ENCODE measurements around the gene DOCK1.

DOCK1 gene

DNA sequence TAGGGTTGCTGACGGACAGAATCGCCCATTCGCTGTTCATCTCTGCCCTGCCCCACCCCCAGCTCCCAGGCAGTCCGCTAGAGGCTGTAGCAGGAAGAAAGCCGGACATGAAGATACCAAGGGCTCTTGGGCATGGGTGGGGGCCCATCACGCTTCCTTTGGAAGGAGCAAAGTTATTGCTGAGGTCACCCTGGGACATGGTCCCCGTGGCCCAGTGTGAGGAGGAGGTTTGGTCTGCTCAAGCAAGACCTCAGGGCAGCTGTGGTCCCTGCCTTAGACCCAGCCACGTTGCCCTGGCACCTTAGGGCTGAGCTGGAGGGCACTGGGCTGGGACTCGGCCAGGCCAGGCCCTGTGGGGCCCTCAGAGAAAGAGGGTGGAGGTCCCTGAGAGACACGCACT is 511.8 kb downstream of the DOCK1 start:
- H3K36me3 ChIP-seq (ENCODE audit: insufficient read depth, low read length) = no peaks in the 10 kb centered on the region
- no peak overlapping the region for H3K4me3 ChIP-seq (ENCODE audit: low read length, poor library complexity, severe bottlenecking)
- no peaks in the 10 kb centered on the region for H3K4me1 ChIP-seq (ENCODE audit: insufficient read depth, low read length, poor library complexity, severe bottlenecking)
- H3K4me2 ChIP-seq (ENCODE audit: low read depth, low read length, poor library complexity, severe bottlenecking) = no peak overlapping the region
- H2AFZ ChIP-seq (ENCODE audit: low read length) = no peak overlapping the region
- H4K20me1 ChIP-seq (ENCODE audit: insufficient read depth, low read length, poor library complexity, severe bottlenecking) = no peaks in the 10 kb centered on the region
- H3K9me2 ChIP-seq (replicated peaks; ENCODE audit: low read depth, low read length) = no peaks in the 10 kb centered on the region
- no peaks in the 10 kb centered on the region for H3K27me3 ChIP-seq (ENCODE audit: insufficient read depth, low read length, poor library complexity, severe bottlenecking)
- no peaks in the 10 kb centered on the region for H3K79me2 ChIP-seq (ENCODE audit: insufficient read depth, low read length)
- no peak overlapping the region for H3K9ac ChIP-seq (ENCODE audit: low read depth, low read length, poor library complexity, severe bottlenecking)
- TF ChIP-seq EZH2phosphoT487 (IDR thresholded peaks at IDR 0.05; ENCODE audit: borderline replicate concordance) = no peak
- TF ChIP-seq, protein P1, sequence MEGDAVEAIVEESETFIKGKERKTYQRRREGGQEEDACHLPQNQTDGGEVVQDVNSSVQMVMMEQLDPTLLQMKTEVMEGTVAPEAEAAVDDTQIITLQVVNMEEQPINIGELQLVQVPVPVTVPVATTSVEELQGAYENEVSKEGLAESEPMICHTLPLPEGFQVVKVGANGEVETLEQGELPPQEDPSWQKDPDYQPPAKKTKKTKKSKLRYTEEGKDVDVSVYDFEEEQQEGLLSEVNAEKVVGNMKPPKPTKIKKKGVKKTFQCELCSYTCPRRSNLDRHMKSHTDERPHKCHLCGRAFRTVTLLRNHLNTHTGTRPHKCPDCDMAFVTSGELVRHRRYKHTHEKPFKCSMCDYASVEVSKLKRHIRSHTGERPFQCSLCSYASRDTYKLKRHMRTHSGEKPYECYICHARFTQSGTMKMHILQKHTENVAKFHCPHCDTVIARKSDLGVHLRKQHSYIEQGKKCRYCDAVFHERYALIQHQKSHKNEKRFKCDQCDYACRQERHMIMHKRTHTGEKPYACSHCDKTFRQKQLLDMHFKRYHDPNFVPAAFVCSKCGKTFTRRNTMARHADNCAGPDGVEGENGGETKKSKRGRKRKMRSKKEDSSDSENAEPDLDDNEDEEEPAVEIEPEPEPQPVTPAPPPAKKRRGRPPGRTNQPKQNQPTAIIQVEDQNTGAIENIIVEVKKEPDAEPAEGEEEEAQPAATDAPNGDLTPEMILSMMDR (conservative IDR thresholded peaks at IDR 0.05; ENCODE audit: low read length) = no peak
- H3F3A ChIP-seq (ENCODE audit: low read depth) = no peaks in the 10 kb centered on the region
- H3K9me3 ChIP-seq (ENCODE audit: insufficient read depth, low read depth, low read length) = peaks cover 6% of the 10 kb centered on the region; the same call in 1 of the 2 replicates

DNA sequence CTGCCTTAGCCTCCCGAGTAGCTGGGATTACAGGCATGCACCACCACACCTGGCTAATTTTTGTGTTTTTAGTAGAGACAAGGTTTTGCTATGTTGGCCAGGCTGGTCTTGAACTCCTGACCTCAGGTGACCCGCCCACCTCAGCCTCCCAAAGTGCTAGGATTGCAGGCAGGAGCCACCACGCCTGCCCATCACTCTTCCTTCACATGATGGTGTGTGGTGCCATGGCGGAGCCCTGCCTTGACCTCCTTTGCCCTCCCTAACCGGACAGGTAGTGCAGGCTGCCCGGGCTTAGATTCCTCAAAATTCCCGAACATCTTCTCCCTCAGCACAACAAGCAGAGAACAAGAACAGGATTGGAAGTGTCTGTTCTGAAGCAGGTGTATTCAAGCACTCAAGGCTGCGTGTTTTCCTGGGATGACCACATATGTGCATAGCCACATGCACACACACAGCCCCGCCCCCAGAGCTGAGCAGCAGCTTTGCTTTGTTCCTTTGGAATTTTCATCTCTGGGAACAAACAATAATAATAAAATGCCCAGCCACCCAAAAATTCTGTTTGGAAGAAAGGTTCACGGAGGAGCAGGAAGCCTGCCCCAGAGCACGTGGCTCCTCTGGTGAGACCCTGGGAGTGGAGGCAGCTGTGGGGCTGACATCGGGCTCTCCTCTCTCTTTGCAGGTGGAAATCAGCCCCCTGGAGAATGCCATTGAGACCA is 512.6 kb downstream of the DOCK1 start:
- Histone ChIP-seq H3F3A (ENCODE audit: low read depth) (no peaks in the 10 kb centered on the region), H3K36me3 (ENCODE audit: insufficient read depth, low read length) (no peaks in the 10 kb centered on the region), H3K9me3 (ENCODE audit: insufficient read depth, low read depth, low read length) (peaks cover 6% of the 10 kb centered on the region; the same call in 1 of the 2 replicates), H3K4me2 (ENCODE audit: low read depth, low read length, poor library complexity, severe bottlenecking) (no peak overlapping the region), H3K4me3 (ENCODE audit: low read length, poor library complexity, severe bottlenecking) (no peak overlapping the region), H3K9ac (ENCODE audit: low read depth, low read length, poor library complexity, severe bottlenecking) (no peak overlapping the region), H3K9me2 (replicated peaks; ENCODE audit: low read depth, low read length) (no peaks in the 10 kb centered on the region), H3K79me2 (ENCODE audit: insufficient read depth, low read length) (no peaks in the 10 kb centered on the region), H3K27me3 (ENCODE audit: insufficient read depth, low read length, poor library complexity, severe bottlenecking) (no peaks in the 10 kb centered on the region), H2AFZ (ENCODE audit: low read length) (no peak overlapping the region), H4K20me1 (ENCODE audit: insufficient read depth, low read length, poor library complexity, severe bottlenecking) (no peaks in the 10 kb centered on the region), H3K4me1 (ENCODE audit: insufficient read depth, low read length, poor library complexity, severe bottlenecking) (no peaks in the 10 kb centered on the region)
- TF ChIP-seq, protein P1 (conservative IDR thresholded peaks at IDR 0.05; ENCODE audit: low read length) = no peak
- TF ChIP-seq EZH2phosphoT487 (IDR thresholded peaks at IDR 0.05; ENCODE audit: borderline replicate concordance) = no peak

DNA sequence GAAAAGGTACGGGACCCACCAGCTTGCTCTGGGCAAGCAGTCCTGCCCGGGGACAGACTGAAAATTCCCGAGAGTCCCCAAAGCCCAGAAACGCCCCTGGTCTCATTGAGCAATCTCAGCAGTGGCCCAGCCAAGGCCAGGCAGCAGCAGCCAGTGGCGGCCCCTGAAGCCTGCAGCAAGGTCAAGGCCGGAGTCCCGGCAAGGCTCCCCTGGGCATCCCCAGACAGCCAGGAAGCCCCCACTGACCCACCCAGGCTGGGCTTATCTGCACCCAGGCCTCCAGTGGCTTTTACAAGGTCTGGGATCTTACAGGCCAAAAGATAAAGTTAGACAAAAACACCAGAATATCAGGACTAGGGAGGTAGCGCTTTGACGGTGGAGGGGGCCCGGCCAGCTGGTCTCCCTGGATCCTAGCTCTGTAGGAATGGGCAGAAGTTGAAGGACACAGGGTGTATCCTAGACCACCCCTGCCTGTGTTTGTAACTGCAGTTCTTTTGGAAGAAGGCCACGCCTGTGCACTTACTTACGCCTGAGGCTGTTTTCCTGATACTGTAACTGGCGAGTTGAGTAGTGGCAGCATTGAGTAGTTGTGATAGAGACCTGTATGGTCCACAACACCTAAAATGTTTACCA is 513.4 kb downstream of the DOCK1 start:
- no peak overlapping the region for H3K9ac ChIP-seq (ENCODE audit: low read depth, low read length, poor library complexity, severe bottlenecking)
- H3K9me3 ChIP-seq (ENCODE audit: insufficient read depth, low read depth, low read length) = peaks cover 6% of the 10 kb centered on the region; the same call in 1 of the 2 replicates
- H3K9me2 ChIP-seq (replicated peaks; ENCODE audit: low read depth, low read length) = no peaks in the 10 kb centered on the region
- TF ChIP-seq EZH2phosphoT487 (IDR thresholded peaks at IDR 0.05; ENCODE audit: borderline replicate concordance) = no peak
- TF ChIP-seq, protein P1 (conservative IDR thresholded peaks at IDR 0.05; ENCODE audit: low read length) = no peak
- no peaks in the 10 kb centered on the region for H3K79me2 ChIP-seq (ENCODE audit: insufficient read depth, low read length)
- H3K4me2 ChIP-seq (ENCODE audit: low read depth, low read length, poor library complexity, severe bottlenecking) = no peak overlapping the region
- H3K4me1 ChIP-seq (ENCODE audit: insufficient read depth, low read length, poor library complexity, severe bottlenecking) = no peaks in the 10 kb centered on the region
- H4K20me1 ChIP-seq (ENCODE audit: insufficient read depth, low read length, poor library complexity, severe bottlenecking) = no peaks in the 10 kb centered on the region
- H3F3A ChIP-seq (ENCODE audit: low read depth) = no peaks in the 10 kb centered on the region
- H3K36me3 ChIP-seq (ENCODE audit: insufficient read depth, low read length) = no peaks in the 10 kb centered on the region
- no peak overlapping the region for H2AFZ ChIP-seq (ENCODE audit: low read length)
- H3K4me3 ChIP-seq (ENCODE audit: low read length, poor library complexity, severe bottlenecking) = no peak overlapping the region
- no peaks in the 10 kb centered on the region for H3K27me3 ChIP-seq (ENCODE audit: insufficient read depth, low read length, poor library complexity, severe bottlenecking)
